ENCODE measurements around the gene PPP6R2. TPM values are rescaled to one million over a fixed set of nuclear protein-coding genes. Genes with fewer than 3 reads are reported as not detected.

Gene PPP6R2
- total and polyA plus RNA-seq, 2 donors (not counting 3 experiments of a cell fraction or from before 2014, with no cell fraction given): 38.6 to 54.6 TPM

DNA sequence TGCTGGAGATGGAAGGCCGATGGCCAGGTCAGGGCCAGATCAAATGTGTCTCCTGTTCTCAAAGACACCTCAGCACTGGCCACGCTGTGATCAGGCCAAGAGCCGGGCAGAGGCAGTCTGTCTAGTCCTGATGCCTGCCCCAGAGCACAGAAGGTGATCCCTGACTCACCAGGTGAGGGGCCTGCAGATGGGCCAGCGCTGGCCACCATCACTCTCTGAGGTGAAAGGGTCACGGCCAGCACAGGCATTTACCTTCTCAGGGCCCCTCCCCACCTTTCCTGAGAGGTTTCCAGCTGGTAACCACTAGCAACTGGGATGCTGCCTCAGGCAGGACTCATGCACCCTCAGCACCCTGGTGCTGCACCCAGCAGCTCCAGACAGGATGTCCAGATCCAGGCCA, 128.8 kb downstream of the PPP6R2 start:
- ChIA-PET CTCF (no interaction called here), POLR2A (no interaction called here)
- no peaks in the 10 kb centered on the region for H3K9me1 ChIP-seq (replicated peaks; ENCODE audit: control insufficient read depth, extremely low read depth, insufficient read depth, low read length)
- no peaks in the 10 kb centered on the region for H3K9me3 ChIP-seq (replicated peaks; ENCODE audit: control insufficient read depth, insufficient read depth, low read length)
- H3K27ac ChIP-seq (ENCODE audit: insufficient read depth, low read depth, low read length): no peak overlapping the region
- intact Hi-C loops (cut with micrococcal nuclease): no loop called here
- H3K79me2 ChIP-seq (ENCODE audit: control insufficient read depth, insufficient read depth, low read length): peaks cover 65% of the 10 kb centered on the region
- H3K4me3 ChIP-seq (replicated peaks in 1 of 3; ENCODE audit: insufficient read depth in 1 of 3, low read depth in 1 of 3, low read length in 3 of 3): no peak overlapping the region
- FAIRE-seq: no peak
- H3K4me2 ChIP-seq (ENCODE audit: insufficient read depth, low read length): no peak overlapping the region
- H3K36me3 ChIP-seq (ENCODE audit: control insufficient read depth in 2 of 2, extremely low read depth in 1 of 2, insufficient read depth in 2 of 2, low read length in 2 of 2): peaks cover 0 to 5% of the 10 kb centered on the region in 2 experiments
- no peak overlapping the region for H2AFZ ChIP-seq (ENCODE audit: low read depth, low read length)
- TF ChIP-seq POLR2A (IDR thresholded peaks at IDR 0.05; ENCODE audit: low read depth, low read length) (no peak), MYC (IDR thresholded peaks at IDR 0.05; ENCODE audit: low read depth, low read length) (no peak), JUN (IDR thresholded peaks at IDR 0.05; ENCODE audit: borderline replicate concordance, insufficient read depth, insufficient read length, low read depth) (no peak), GATA2 (IDR thresholded peaks at IDR 0.05; ENCODE audit: insufficient read depth, insufficient read length, low read depth, low read length) (no peak), EZH2 (IDR thresholded peaks at IDR 0.05; ENCODE audit: borderline replicate concordance, low read depth, low read length, severe bottlenecking) (no peak), FOS (IDR thresholded peaks at IDR 0.05; ENCODE audit: borderline replicate concordance, insufficient read depth, low read length) (no peak), POLR2AphosphoS5 (IDR thresholded peaks at IDR 0.05; ENCODE audit: insufficient read depth, low read depth, low read length) (no peak)
- TF ChIP-seq, protein P1, sequence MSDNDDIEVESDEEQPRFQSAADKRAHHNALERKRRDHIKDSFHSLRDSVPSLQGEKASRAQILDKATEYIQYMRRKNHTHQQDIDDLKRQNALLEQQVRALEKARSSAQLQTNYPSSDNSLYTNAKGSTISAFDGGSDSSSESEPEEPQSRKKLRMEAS (IDR thresholded peaks at IDR 0.05; ENCODE audit: insufficient read depth, insufficient read length): no peak
- TF ChIP-seq, protein P2, sequence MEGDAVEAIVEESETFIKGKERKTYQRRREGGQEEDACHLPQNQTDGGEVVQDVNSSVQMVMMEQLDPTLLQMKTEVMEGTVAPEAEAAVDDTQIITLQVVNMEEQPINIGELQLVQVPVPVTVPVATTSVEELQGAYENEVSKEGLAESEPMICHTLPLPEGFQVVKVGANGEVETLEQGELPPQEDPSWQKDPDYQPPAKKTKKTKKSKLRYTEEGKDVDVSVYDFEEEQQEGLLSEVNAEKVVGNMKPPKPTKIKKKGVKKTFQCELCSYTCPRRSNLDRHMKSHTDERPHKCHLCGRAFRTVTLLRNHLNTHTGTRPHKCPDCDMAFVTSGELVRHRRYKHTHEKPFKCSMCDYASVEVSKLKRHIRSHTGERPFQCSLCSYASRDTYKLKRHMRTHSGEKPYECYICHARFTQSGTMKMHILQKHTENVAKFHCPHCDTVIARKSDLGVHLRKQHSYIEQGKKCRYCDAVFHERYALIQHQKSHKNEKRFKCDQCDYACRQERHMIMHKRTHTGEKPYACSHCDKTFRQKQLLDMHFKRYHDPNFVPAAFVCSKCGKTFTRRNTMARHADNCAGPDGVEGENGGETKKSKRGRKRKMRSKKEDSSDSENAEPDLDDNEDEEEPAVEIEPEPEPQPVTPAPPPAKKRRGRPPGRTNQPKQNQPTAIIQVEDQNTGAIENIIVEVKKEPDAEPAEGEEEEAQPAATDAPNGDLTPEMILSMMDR (IDR thresholded peaks at IDR 0.05; ENCODE audit: extremely low read depth in 1 of 2, insufficient read depth in 1 of 2, low read depth in 1 of 2, low read length in 2 of 2): no peak
- no peak for DNase-seq (ENCODE audit: low read depth, low spot score)
- BruUV-seq (replicated peaks): no TSS peak
- dilution Hi-C loops (cut with MboI; ENCODE audit: extremely low pct_ligation_motif_present, low sequenced_read_pairs): no loop called here
- no peaks in the 10 kb centered on the region for H3K27me3 ChIP-seq (ENCODE audit: control insufficient read depth in 2 of 2, insufficient read depth in 2 of 2, low read length in 2 of 2)
- H3K9ac ChIP-seq (replicated peaks; ENCODE audit: extremely low read depth, insufficient read depth, low read length): no peak overlapping the region
- peaks cover 3% of the 10 kb centered on the region for H4K20me1 ChIP-seq (replicated peaks; ENCODE audit: control insufficient read depth, extremely low read depth, insufficient read depth, low read length)
- peaks cover 17% of the 10 kb centered on the region for H3K4me1 ChIP-seq (ENCODE audit: control insufficient read depth, extremely low read depth, insufficient read depth, low read length)
